Esophagus muscularis mucosa (tissue), 4 donors: Measurements from ENCODE around the gene PRDM16. TPM values are rescaled to one million over a fixed set of nuclear protein-coding genes. Genes with fewer than 3 reads are reported as not detected.

Experiments
- DNase-seq: peaks from one replicate; pipeline ENCODE4 v3.0.0-alpha.2; 2017; ENCODE audit errors: extremely low spot score
- H3K27ac ChIP-seq, 4 donors: fragments of 200-600 bp; sonication (generic); replicated peaks in 1 of 4; 1 replicate in 3 of 4; 2 replicates in 1 of 4; pipeline ENCODE4 v1.5.1; 2016 to 2019; ENCODE audit warnings: mild to moderate bottlenecking in 1 of 4
- H3K27me3 ChIP-seq, 4 donors: fragments of 200-600 bp; sonication (generic); one replicate each; pipeline versions ENCODE4 v1.5.1 to v1.6.0; 2016 to 2019
- H3K36me3 ChIP-seq, 4 donors: fragments of 200-600 bp; sonication (generic); one replicate each; pipeline ENCODE4 v1.5.1; 2016 to 2019
- H3K4me1 ChIP-seq, 4 donors: fragments of 200-600 bp; sonication (generic); one replicate each; pipeline ENCODE4 v1.5.1; 2016 to 2019
- H3K4me3 ChIP-seq, 4 donors: fragments of 200-600 bp; sonication (generic); 1 replicate in 2 of 4; 2 replicates in 2 of 4; pipeline ENCODE4 v1.5.1; 2016 to 2019; ENCODE audit warnings: mild to moderate bottlenecking in 4 of 4, moderate library complexity in 1 of 4
- H3K9me3 ChIP-seq, 4 donors: fragments of 200-600 bp; sonication (generic); 1 replicate in 3 of 4; 2 replicates in 1 of 4; pipeline ENCODE4 v1.5.1; 2016 to 2019
- CTCF ChIP-seq, 3 experiments: fragments of 200-600 bp in 2 of 3; fragments of 450-650 bp in 1 of 3; sonication (generic) in 2 of 3; IDR thresholded peaks; one replicate each; pipeline ENCODE4 v1.5.1; 2017 to 2019; ENCODE audit warnings: antibody characterized with exemption in 3 of 3, mild to moderate bottlenecking in 2 of 3, moderate library complexity in 1 of 3
- EP300 ChIP-seq: sonication (generic); formaldehyde crosslinking; IDR thresholded peaks from one replicate; pipeline ENCODE4 v1.6.1; 2017; ENCODE audit warnings: antibody characterized with exemption
- POLR2A ChIP-seq: fragments of 450-650 bp; IDR thresholded peaks from one replicate; pipeline ENCODE4 v1.6.1; 2017; ENCODE audit warnings: antibody characterized with exemption, moderate library complexity, mild to moderate bottlenecking, low read depth
- POLR2AphosphoS5 ChIP-seq, 2 donors: sonication (generic); formaldehyde crosslinking; IDR thresholded peaks; one replicate each; pipeline ENCODE4 v1.6.1; 2017; ENCODE audit warnings: antibody characterized with exemption in 2 of 2
- WGBS: methylation state at CpG from one replicate; pipeline ENCODE4 v1.1.5; 2018; 5-methylcytosine and 5-hydroxymethylcytosine counted together
- intact Hi-C: fragments of 100-400 bp; cut with DNase I; formaldehyde crosslinking; loops from one replicate; pipeline ENCODE4 v1.15.1; 2023
- total RNA-seq, 4 donors: library from RNA; depleted of rRNA; stranded (reverse); fragments of >200 nt; gene quantifications; one replicate each; pipeline versions ENCODE4 v1.1.0 to v1.2.1, GENCODE V29; 2016

Gene PRDM16
- total RNA-seq, 4 donors from 2014 or later: 1.2 to 4.4 (median 2.2) TPM

- TF ChIP-seq EP300 (no peak), POLR2A (no peak), POLR2AphosphoS5 (IDR thresholded peaks at IDR 0.05) (no peak), CTCF (IDR thresholded peaks at IDR 0.05) (no peak)
- no peak overlapping the region for H3K4me3 ChIP-seq
- intact Hi-C loops: no loop called here
- H3K27ac ChIP-seq: no peak overlapping the region
- H3K36me3 ChIP-seq: no peaks in the 10 kb centered on the region
- no peak for DNase-seq
- peaks cover 3 to 98% (median 30%) of the 10 kb centered on the region in 4 donors for H3K27me3 ChIP-seq
- H3K9me3 ChIP-seq: no peaks in the 10 kb centered on the region
- 89% methylated on average over 13 of the region's 13 CpGs for WGBS
- H3K4me1 ChIP-seq: peaks cover 0 to 35% (median 24%) of the 10 kb centered on the region in 4 donors
These were observed 176.8 kb downstream of the PRDM16 start for GRCh38 chr1:3245768-3246167.

- 80% methylated on average over 1 of the region's 16 CpGs for WGBS
- Histone ChIP-seq H3K4me3 (no peak overlapping the region), H3K27ac (no peak overlapping the region), H3K36me3 (no peaks in the 10 kb centered on the region), H3K9me3 (no peaks in the 10 kb centered on the region), H3K4me1 (peaks cover 0 to 30% (median 19%) of the 10 kb centered on the region in 4 donors), H3K27me3 (peaks cover 0 to 98% (median 28%) of the 10 kb centered on the region in 4 donors)
- intact Hi-C loops: no loop called here
- no peak for DNase-seq
- TF ChIP-seq CTCF (IDR thresholded peaks at IDR 0.05) (no peak), POLR2AphosphoS5 (IDR thresholded peaks at IDR 0.05) (no peak), POLR2A (no peak), EP300 (no peak)
These were observed 177.2 kb downstream of the PRDM16 start for GRCh38 chr1:3246251-3246650.

GRCh38 chr1:3247521-3248121, 178.6 kb downstream of the PRDM16 start:
- H3K4me1 ChIP-seq: peaks cover 0 to 24% (median 16%) of the 10 kb centered on the region in 4 donors
- intact Hi-C loops: no loop called here
- no peak overlapping the region for H3K27ac ChIP-seq
- 5% methylated on average over 19 of the region's 55 CpGs for WGBS
- H3K36me3 ChIP-seq: no peaks in the 10 kb centered on the region
- TF ChIP-seq CTCF (IDR thresholded peaks at IDR 0.05) (no peak), POLR2A (no peak), EP300 (no peak), POLR2AphosphoS5 (IDR thresholded peaks at IDR 0.05) (no peak)
- H3K9me3 ChIP-seq: no peaks in the 10 kb centered on the region
- H3K4me3 ChIP-seq: no peak overlapping the region
- no peak for DNase-seq
- H3K27me3 ChIP-seq: peaks cover 0 to 98% (median 21%) of the 10 kb centered on the region in 4 donors

- no peak for DNase-seq
- peaks cover 0 to 24% (median 16%) of the 10 kb centered on the region in 4 donors for H3K4me1 ChIP-seq
- no peaks in the 10 kb centered on the region for H3K9me3 ChIP-seq
- TF ChIP-seq CTCF (IDR thresholded peaks at IDR 0.05): no peak
- no peak for TF ChIP-seq EP300
- no peak for TF ChIP-seq POLR2A
- TF ChIP-seq POLR2AphosphoS5 (IDR thresholded peaks at IDR 0.05): no peak
- no peak overlapping the region for H3K4me3 ChIP-seq
- H3K27me3 ChIP-seq: peaks cover 0 to 92% (median 21%) of the 10 kb centered on the region in 4 donors
- WGBS: 28% methylated on average over 28 of the region's 34 CpGs
- no peaks in the 10 kb centered on the region for H3K36me3 ChIP-seq
- no peak overlapping the region for H3K27ac ChIP-seq
- intact Hi-C loops: no loop called here
These were observed 179.4 kb downstream of the PRDM16 start for GRCh38 chr1:3248155-3249141.
